Measurements from ENCODE around the gene IFI27L1.

GRCh38 chr14:94124582-94125377, 43.7 kb downstream of the IFI27L1 start:
- no peak for TF ChIP-seq JUN (CRISPR knock-in tag; IDR thresholded peaks at IDR 0.05)
- TF ChIP-seq, protein P1, sequence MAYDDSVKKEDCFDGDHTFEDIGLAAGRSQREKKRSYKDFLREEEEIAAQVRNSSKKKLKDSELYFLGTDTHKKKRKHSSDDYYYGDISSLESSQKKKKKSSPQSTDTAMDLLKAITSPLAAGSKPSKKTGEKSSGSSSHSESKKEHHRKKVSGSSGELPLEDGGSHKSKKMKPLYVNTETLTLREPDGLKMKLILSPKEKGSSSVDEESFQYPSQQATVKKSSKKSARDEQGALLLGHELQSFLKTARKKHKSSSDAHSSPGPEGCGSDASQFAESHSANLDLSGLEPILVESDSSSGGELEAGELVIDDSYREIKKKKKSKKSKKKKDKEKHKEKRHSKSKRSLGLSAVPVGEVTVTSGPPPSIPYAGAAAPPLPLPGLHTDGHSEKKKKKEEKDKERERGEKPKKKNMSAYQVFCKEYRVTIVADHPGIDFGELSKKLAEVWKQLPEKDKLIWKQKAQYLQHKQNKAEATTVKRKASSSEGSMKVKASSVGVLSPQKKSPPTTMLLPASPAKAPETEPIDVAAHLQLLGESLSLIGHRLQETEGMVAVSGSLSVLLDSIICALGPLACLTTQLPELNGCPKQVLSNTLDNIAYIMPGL (CRISPR knock-in tag; IDR thresholded peaks at IDR 0.05), result no peak
- TF ChIP-seq SMAD3 (CRISPR knock-in tag; IDR thresholded peaks at IDR 0.05; ENCODE audit: borderline replicate concordance), result no peak

Measured in WTC11 (cell line).